Activated naive CD8-positive, alpha-beta T cell treated with anti-CD3 and anti-CD28 coated beads, Interleukin-2, amount 10 ng/mL, durations not matched to agents 7 days and 5 days (primary cell): ENCODE results near the gene ZNF830. TPM values are rescaled to one million over a fixed set of nuclear protein-coding genes. Genes with fewer than 3 reads are reported as not detected.
A peak's percentile ranks its signal among the peaks of the same experiment; 100 is the strongest.

Experiments
- ATAC-seq: fragments of 150-1000 bp; cut with Tn5 transposase; one replicate; pipeline ENCODE4 v1.10.0; 2021; ENCODE audit warnings: low read depth, moderate library complexity
- POLR2A ChIA-PET: fragments of 350-600 bp; sonication (Branson Sonifier 250); formaldehyde crosslinking; loops from one replicate; lab custom pipeline; 2021; ENCODE audit warnings: antibody characterized with exemption; lab: Charles Lee
- DNase-seq: peaks from one replicate; pipeline ENCODE4 v3.0.0; 2021
- H3K27ac Mint-ChIP-seq: one replicate; pipeline ENCODE4 v1.8.0; 2022; ENCODE audit warnings: mild to moderate bottlenecking, mixed read lengths
- H3K27me3 Mint-ChIP-seq: one replicate; pipeline ENCODE4 v1.8.0; 2022; ENCODE audit warnings: mild to moderate bottlenecking, moderate library complexity, mixed read lengths
- H3K36me3 Mint-ChIP-seq: one replicate; pipeline ENCODE4 v1.8.0; 2021; ENCODE audit warnings: mild to moderate bottlenecking, mixed read lengths
- H3K4me1 Mint-ChIP-seq: one replicate; pipeline ENCODE4 v1.8.0; 2021; ENCODE audit warnings: mixed read lengths
- H3K4me3 Mint-ChIP-seq: one replicate; pipeline ENCODE4 v1.8.0; 2022; ENCODE audit warnings: mild to moderate bottlenecking, moderate library complexity, mixed read lengths
- H3K9me3 Mint-ChIP-seq: one replicate; pipeline ENCODE4 v1.8.0; 2021; ENCODE audit warnings: mixed read lengths
- total RNA-seq, 2 experiments: library from RNA; stranded (reverse); gene quantifications; one replicate each; pipeline ENCODE4 v1.2.3, GENCODE V29; 2021

ZNF830 gene
- total RNA-seq, 2 experiments from 2014 or later, result 29.5 to 33.4 TPM

DNA sequence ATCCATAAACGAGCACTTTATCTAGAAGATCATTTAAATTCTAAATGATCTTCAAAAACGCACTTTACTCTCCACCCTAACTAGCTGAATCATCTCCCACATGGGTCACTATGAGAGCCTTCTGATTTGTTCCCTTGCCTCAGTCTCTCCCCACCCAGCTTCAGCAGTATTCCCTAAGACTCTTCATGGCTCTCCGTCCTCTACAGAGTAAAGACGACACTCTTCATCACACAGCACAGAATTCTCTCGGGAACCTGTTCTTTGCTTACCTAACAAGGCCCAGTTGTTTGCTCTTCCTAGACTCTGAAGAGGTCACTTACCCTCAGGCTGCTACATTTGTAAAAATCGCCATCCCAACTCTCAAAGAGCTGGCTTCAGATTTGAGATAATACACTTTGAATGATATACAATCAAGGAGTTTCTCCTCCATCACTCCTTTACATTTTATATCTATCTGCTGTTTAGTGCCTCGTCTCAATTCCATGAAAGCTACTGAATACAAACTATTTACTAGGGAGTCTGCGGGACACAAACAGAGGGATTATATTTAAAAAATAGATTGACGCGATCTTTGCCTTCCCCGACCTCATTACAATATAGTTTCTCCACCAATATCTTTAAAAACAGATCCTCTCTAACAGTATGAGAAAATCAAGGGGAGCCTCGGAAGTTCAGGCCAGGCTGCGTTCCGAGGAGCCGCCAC lies 18.5 kb downstream of the ZNF830 start:
- peak overlapping the region; percentile 93 for H3K27ac Mint-ChIP-seq
- POLR2A ChIA-PET, result interaction anchor here (1.3 to 3.4 kb wide), 8 partner anchors 12 to 140 kb away, joined by 3 to 23 read pairs (median 9); partner anchors contain the start of genes CCT6B, RAD51D and ZNF830
- H3K4me3 Mint-ChIP-seq, result peak overlapping the region; percentile 91
- peaks cover 3% of the 10 kb centered on the region for H3K36me3 Mint-ChIP-seq
- no peaks in the 10 kb centered on the region for H3K9me3 Mint-ChIP-seq
- DNase-seq (no peak), ATAC-seq (no peak)
- peaks cover 32% of the 10 kb centered on the region for H3K4me1 Mint-ChIP-seq
- no peaks in the 10 kb centered on the region for H3K27me3 Mint-ChIP-seq

GRCh38 chr17:34980353-34980680 lies 19.0 kb downstream of the ZNF830 start, which contains the start of gene LIG3:
LIG3 (plus strand) TSS chr17:34980512; CDS start chr17:34983006, 2,494 bp downstream.
- Mint-ChIP-seq H3K27me3 (no peaks in the 10 kb centered on the region), H3K9me3 (no peaks in the 10 kb centered on the region), H3K27ac (peak within 1 kb of the TSS; percentile 93), H3K4me1 (peaks cover 31% of the 10 kb centered on the region), H3K4me3 (peak within 1 kb of the TSS; percentile 91), H3K36me3 (peaks cover 2% of the 10 kb centered on the region)
- DNase-seq (peak; percentile 95), ATAC-seq (peak; percentile 82)
- POLR2A ChIA-PET, result interaction anchor here (1.0 to 3.4 kb wide), 10 partner anchors 11 to 139 kb away, joined by 3 to 23 read pairs (median 7); partner anchors contain the start of genes CCT6B, RAD51D and ZNF830

DNA sequence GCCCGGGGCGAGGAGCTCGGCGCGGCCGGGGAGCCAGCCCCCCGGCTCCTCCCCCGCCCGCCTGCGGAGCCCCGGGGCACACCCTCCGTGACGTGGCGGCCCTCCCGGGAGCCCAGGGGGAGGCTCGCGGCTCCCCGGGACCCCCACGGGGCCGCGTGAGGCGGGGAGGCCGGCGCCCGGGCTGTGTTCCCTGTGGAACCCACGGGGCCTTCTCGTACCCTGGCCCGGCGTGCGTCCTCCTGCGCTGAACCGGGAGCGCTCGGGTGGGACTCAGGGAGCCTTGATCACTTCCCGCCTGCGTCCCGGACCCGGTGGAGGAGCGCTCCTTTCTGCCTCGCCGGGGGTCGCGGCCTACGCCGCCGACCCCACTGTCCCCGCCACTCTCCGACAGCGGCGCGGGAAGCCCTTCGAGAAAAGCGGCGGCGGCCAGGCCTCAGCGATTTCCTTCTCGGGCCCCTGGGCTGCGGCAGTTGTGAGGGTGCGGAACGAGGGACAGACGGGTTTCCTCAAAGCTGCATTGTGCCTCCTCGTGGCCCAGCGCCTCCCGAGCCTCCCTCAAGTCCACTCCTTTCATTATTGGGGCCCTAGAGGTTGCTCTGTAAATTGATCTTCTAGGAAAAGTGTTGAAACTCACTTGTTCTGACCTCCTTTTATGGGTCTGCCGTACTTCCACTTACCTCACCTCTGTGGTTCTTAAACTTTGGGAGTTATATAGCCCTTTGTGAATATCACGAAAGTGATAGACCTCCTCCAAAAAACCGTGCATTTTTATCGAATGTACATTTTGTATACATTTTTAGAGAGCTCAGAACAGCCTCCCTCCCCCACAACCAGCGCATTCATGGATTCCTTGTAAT lies 19.6 kb downstream of the ZNF830 start:
- Mint-ChIP-seq H3K27me3 (no peaks in the 10 kb centered on the region), H3K27ac (peak overlapping the region; percentile 88), H3K4me3 (peak overlapping the region; percentile 86), H3K9me3 (no peaks in the 10 kb centered on the region), H3K4me1 (peaks cover 31% of the 10 kb centered on the region), H3K36me3 (peaks cover 1% of the 10 kb centered on the region)
- peak; percentile 91 for DNase-seq
- peak; percentile 88 for ATAC-seq
- POLR2A ChIA-PET, result interaction anchor here (1.0 to 3.4 kb wide), 11 partner anchors 11 to 260 kb away, joined by 3 to 23 read pairs (median 6); partner anchors contain the start of genes CCT6B, RAD51D and ZNF830

- H3K27me3 Mint-ChIP-seq, result no peaks in the 10 kb centered on the region
- peaks cover 3% of the 10 kb centered on the region for H3K36me3 Mint-ChIP-seq
- H3K27ac Mint-ChIP-seq, result peak overlapping the region; percentile 88
- POLR2A ChIA-PET, result interaction anchor here (0.7 to 3.4 kb wide), 14 partner anchors 7 to 1744 kb away, joined by 3 to 23 read pairs (median 6); partner anchors contain the start of genes CCT6B, RAD51D and ZNF830
- H3K4me1 Mint-ChIP-seq, result peaks cover 31% of the 10 kb centered on the region
- H3K9me3 Mint-ChIP-seq, result no peaks in the 10 kb centered on the region
- DNase-seq (no peak), ATAC-seq (no peak)
- H3K4me3 Mint-ChIP-seq, result peak overlapping the region; percentile 86
Measured at GRCh38 chr17:34981538-34982241, 20.4 kb downstream of the ZNF830 start.

DNA sequence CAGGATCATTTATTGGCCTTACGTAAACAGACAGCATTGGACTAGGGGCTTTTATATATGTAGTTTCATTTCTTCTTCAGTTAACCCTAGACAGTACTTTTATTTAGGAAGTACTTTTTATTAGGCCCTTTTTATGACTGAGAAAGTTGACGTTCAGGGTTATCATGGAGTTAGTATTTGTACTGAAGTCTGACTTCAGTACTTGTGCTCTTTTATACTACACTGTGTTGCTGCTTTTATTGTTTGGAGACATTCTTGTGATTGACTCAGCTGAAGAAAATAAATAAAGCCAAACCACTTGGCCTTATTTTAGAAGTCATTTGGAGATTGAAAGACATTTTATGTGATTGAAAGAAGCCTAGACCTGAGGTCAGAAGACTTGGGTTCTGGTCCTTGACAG lies 25.9 kb downstream of the ZNF830 start:
- POLR2A ChIA-PET, result interaction anchor here (0.7 kb wide), 1 partner anchor 359 kb away, joined by 5 read pairs; no protein-coding TSS in a partner anchor
- Mint-ChIP-seq H3K27ac (no peak overlapping the region), H3K36me3 (peaks cover 17% of the 10 kb centered on the region), H3K9me3 (no peaks in the 10 kb centered on the region), H3K27me3 (no peaks in the 10 kb centered on the region), H3K4me1 (peaks cover 18% of the 10 kb centered on the region), H3K4me3 (no peak overlapping the region)
- DNase-seq (no peak), ATAC-seq (no peak)

DNA sequence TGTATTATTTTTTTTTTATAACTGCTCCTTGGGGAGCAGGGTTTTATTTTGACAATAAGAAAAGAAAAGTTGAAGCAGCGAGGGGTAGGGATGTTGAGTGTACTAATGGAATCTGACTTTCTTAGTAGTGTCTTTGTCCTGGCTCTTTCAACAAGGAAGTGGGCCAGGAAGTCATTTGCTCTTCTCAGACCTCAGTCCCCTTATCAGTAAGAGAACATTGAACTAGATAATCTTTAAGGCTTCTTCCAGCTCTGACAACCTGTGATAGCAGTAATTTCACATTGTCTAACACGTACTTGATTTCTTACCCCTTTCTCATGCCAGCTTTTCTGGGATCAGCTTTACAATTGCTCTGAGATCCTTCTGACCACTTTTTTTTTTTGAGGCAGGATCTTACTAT lies 27.3 kb downstream of the ZNF830 start:
- Mint-ChIP-seq H3K27me3 (no peaks in the 10 kb centered on the region), H3K4me3 (no peak overlapping the region), H3K9me3 (no peaks in the 10 kb centered on the region), H3K27ac (no peak overlapping the region), H3K4me1 (peaks cover 26% of the 10 kb centered on the region), H3K36me3 (peaks cover 17% of the 10 kb centered on the region)
- ATAC-seq, result no peak
- no peak for DNase-seq
- POLR2A ChIA-PET, result no interaction called here

DNA sequence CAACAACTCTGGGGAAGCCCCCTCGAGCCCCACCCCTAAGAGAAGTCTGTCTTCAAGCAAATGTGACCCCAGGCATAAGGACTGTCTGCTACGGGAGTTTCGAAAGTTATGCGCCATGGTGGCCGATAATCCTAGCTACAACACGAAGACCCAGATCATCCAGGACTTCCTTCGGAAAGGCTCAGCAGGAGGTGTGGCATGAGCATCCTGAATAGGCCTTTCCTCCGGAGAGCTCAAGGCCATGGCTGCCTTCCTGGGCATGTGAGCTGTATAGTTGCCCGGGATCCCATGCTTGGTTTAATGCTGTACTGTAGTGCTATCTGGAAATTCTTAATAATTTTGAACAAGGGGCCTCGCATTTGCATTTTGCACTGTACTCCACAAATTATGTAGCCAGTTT lies 28.1 kb downstream of the ZNF830 start:
- no peaks in the 10 kb centered on the region for H3K9me3 Mint-ChIP-seq
- H3K27ac Mint-ChIP-seq, result no peak overlapping the region
- H3K4me1 Mint-ChIP-seq, result peaks cover 22% of the 10 kb centered on the region
- H3K4me3 Mint-ChIP-seq, result no peak overlapping the region
- POLR2A ChIA-PET, result no interaction called here
- DNase-seq (no peak), ATAC-seq (no peak)
- no peaks in the 10 kb centered on the region for H3K27me3 Mint-ChIP-seq
- peaks cover 18% of the 10 kb centered on the region for H3K36me3 Mint-ChIP-seq

GRCh38 chr17:34990921-34991365 lies 29.6 kb downstream of the ZNF830 start:
- no peaks in the 10 kb centered on the region for H3K27me3 Mint-ChIP-seq
- ATAC-seq (no peak), DNase-seq (no peak)
- H3K9me3 Mint-ChIP-seq, result no peaks in the 10 kb centered on the region
- peak overlapping the region; percentile 26 for H3K27ac Mint-ChIP-seq
- peaks cover 17% of the 10 kb centered on the region for H3K4me1 Mint-ChIP-seq
- H3K36me3 Mint-ChIP-seq, result peaks cover 22% of the 10 kb centered on the region
- POLR2A ChIA-PET, result interaction anchor here (0.9 to 3.0 kb wide), 2 partner anchors 10 to 32 kb away, joined by 3 to 23 read pairs; partner anchors contain the start of gene LIG3
- H3K4me3 Mint-ChIP-seq, result no peak overlapping the region

- no peaks in the 10 kb centered on the region for H3K27me3 Mint-ChIP-seq
- no peak for ATAC-seq
- no peak overlapping the region for H3K4me3 Mint-ChIP-seq
- no peaks in the 10 kb centered on the region for H3K9me3 Mint-ChIP-seq
- peaks cover 17% of the 10 kb centered on the region for H3K4me1 Mint-ChIP-seq
- H3K36me3 Mint-ChIP-seq, result peaks cover 21% of the 10 kb centered on the region
- no peak for DNase-seq
- POLR2A ChIA-PET, result interaction anchor here (0.9 to 3.0 kb wide), 3 partner anchors 8 to 31 kb away, joined by 3 to 23 read pairs (median 4); partner anchors contain the start of gene LIG3
- H3K27ac Mint-ChIP-seq, result peak overlapping the region; percentile 61
Measured at GRCh38 chr17:34991606-34992005, 30.3 kb downstream of the ZNF830 start.

DNA sequence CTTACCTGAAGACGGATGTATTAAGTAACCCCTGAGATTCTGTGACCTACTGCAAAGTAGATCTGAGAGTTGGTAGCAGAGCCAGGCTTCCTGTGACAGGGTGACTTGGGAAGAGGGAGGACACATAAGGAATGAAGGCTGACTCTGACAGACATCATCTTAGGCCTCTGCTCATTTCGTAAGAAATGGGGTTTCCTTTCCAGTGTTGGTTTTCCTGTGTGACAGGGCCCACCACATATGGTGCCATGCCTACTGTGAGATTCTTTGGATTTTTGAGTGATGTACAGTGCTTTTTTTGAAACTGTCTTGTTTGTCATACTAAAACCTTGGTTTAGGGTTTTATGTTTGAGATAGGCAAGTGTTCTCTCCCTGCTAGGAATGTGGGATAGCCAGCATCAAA lies 31.7 kb downstream of the ZNF830 start:
- no peak overlapping the region for H3K4me3 Mint-ChIP-seq
- DNase-seq (no peak), ATAC-seq (no peak)
- peak overlapping the region; percentile 51 for H3K27ac Mint-ChIP-seq
- peaks cover 18% of the 10 kb centered on the region for H3K4me1 Mint-ChIP-seq
- POLR2A ChIA-PET, result interaction anchor here (1.9 to 3.0 kb wide), 2 partner anchors 12 kb away, joined by 6 to 23 read pairs; partner anchors contain the start of gene LIG3
- peaks cover 19% of the 10 kb centered on the region for H3K36me3 Mint-ChIP-seq
- H3K27me3 Mint-ChIP-seq, result no peaks in the 10 kb centered on the region
- H3K9me3 Mint-ChIP-seq, result no peaks in the 10 kb centered on the region

DNA sequence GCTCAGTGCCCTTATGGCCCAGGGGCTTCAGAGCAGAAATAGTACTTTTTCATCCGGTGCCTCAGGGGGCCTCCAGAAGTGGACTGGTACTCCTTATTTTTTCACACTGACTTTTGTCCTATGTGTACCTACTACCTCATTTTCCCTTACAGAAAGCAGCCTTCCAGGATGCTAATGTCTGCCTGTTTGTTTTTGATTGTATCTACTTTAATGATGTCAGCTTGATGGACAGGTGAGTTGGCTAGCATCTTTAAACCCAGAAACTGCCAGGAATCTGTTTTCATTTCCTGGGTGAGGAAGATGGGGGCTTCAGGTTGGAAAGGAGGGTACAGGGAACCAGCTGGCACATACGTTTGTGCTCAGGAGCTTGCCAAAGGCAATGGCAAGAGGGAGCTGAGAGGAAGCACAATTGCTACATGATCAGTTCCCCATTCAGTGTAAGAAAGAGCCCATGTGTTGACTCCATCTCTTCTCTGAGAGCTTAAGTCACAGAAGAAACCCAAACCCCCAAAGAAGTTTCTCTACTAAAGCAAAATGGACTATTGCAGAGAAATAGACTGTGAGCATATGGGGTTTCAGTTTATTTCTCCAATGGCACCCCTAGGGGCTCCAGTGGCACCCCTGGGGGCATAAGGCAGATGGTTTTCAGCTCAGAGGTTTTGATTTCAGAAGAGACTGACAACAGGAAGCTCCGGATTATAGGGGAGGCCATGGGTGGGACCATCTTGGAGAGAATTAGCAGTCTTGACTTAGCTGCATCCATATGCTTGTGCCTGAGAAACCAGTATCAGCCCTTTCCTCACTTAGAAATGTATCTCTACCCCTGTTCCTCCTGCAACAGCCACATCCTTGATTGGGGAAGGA lies 35.3 kb downstream of the ZNF830 start:
- H3K27me3 Mint-ChIP-seq, result no peaks in the 10 kb centered on the region
- no peaks in the 10 kb centered on the region for H3K9me3 Mint-ChIP-seq
- peaks cover 17% of the 10 kb centered on the region for H3K4me1 Mint-ChIP-seq
- DNase-seq (no peak), ATAC-seq (no peak)
- peaks cover 7% of the 10 kb centered on the region for H3K36me3 Mint-ChIP-seq
- H3K4me3 Mint-ChIP-seq, result no peak overlapping the region
- POLR2A ChIA-PET, result interaction anchor here (1.9 kb wide), 1 partner anchor 123 kb away, joined by 7 read pairs; the partner anchor contains the start of gene RAD51D
- H3K27ac Mint-ChIP-seq, result no peak overlapping the region
